ENCODE results near the gene CRELD2. TPM values are rescaled to one million over a fixed set of nuclear protein-coding genes. Genes with fewer than 3 reads are reported as not detected.

Gene CRELD2
- total RNA-seq, 2 experiments from 2014 or later = 15.3 to 16.2 TPM

- Mint-ChIP-seq H3K9me3 (peaks cover 24% of the 10 kb centered on the region), H3K36me3 (ENCODE audit: low read depth) (peaks cover 27% of the 10 kb centered on the region), H3K27ac (peak overlapping the region; percentile 95), H3K27me3 (ENCODE audit: low read depth) (no peaks in the 10 kb centered on the region), H3K4me3 (no peak overlapping the region), H3K4me1 (ENCODE audit: low read depth) (peaks cover 38% of the 10 kb centered on the region)
- intact Hi-C loops (cut with micrococcal nuclease) = loop anchor here (2.0 to 5.0 kb wide), 5 partner anchors 16 to 139 kb away; partner anchors contain the start of gene PIM3
- DNase-seq = peak; percentile 84
- CTCF ChIA-PET = interaction anchor here (0.7 to 2.3 kb wide), 6 partner anchors 9 to 54 kb away, joined by 3 to 6 read pairs (median 3); no protein-coding TSS in a partner anchor
Measured at GRCh38 chr22:49976439-49977175, 58.2 kb downstream of the CRELD2 start.

Small RNAs within 50 kb of the gene (microRNA-seq; reads per million reads assigned to microRNA genes)
- gene MIR6821 (ENCODE audit: borderline microRNAs expressed, borderline replicate concordance) = 2.2 reads per million

Other genes with a start within 250 kb of the CRELD2 start
- gene BRD1, start 90.8 kb upstream of the CRELD2 start, total RNA-seq = 10 to 100 TPM; 26.0 to 27.0 TPM
- gene ZBED4, start 64.8 kb upstream of the CRELD2 start, total RNA-seq = 10 to 100 TPM; 13.0 to 13.1 TPM
- gene ALG12, start 196 bp upstream of the CRELD2 start, total RNA-seq = 1 to 10 TPM; 7.4 to 9.6 TPM
- gene PIM3, start 42.1 kb downstream of the CRELD2 start, total RNA-seq = 100 to 1,000 TPM; 202 to 210 TPM
- under 1 TPM; 0.12 to 0.15 TPM for gene IL17REL, start 94.1 kb downstream of the CRELD2 start, total RNA-seq
- not detected for gene TTLL8, start 139.7 kb downstream of the CRELD2 start, total RNA-seq
- under 1 TPM in 1 of 2 experiments, not detected in 1; 0.05 TPM for gene MLC1, start 166.8 kb downstream of the CRELD2 start, total RNA-seq
- not detected for gene MOV10L1, start 171.4 kb downstream of the CRELD2 start, total RNA-seq

Data from activated naive CD4-positive, alpha-beta T cell treated with anti-CD3 and anti-CD28 coated beads for 36 hours (primary cell).